Raji (cell line): Measurements from ENCODE around the gene RTKN2.

Experiments
- POLR2A ChIP-seq: IDR thresholded peaks from 2 replicates; pipeline ENCODE4 v1.6.1; 2011; ENCODE audit warnings: low read depth, low read length, control low read depth; ENCODE audit not compliant: insufficient read depth

The RTKN2 gene

DNA sequence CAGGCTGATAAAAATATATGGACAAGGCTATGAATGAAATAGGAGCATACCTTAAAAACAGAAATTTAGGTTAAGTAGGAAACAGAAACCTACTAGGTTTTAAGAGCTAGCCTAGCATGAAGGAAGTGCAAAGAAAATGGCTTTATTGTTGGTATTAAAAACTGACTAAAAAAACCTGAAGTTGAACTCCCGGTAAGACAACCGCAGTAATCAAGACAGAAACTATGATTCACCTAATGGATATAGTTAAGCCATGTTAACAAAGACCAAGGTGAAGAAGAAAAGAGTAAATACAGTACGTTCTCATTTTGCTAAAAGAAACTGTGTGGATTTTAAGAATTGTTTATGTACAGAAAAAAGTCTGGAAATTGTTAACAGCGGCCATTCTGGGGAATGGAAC lies 2.5 kb downstream of the RTKN2 start:
- no peak for TF ChIP-seq POLR2A

DNA sequence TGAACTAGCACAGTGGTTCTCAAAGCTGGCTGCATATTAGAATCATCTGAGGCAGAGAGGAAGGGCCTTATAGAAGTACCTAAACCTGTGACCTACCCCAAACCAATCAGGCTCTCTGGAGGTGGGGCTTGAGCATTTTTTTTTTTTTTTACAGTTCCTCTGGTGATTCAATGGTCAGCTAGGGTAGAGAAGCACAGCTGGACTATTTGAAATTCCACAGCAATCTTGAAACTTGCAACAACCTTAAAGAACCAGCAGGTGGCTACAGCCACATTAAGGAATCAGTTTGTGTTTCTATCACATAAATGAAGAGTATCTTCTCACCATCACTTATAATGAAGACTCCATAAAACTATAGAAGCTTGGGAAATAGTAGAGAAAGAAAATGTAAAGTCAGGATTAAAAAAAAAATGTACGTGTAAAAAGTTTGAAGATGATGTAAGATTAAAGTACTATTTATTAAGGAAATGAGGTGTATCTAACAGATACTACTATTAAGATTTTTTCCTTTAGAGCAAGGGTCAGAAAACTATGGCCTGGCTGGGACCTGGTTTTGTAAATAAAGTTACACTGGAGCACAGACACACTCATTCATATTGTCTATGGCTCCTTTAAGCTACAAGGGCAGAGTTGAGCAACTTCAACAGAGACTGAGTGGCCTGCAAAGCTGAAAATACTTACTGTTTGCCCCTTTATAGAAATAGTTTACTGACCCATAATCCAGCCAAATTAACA lies 3.8 kb downstream of the RTKN2 start:
- TF ChIP-seq POLR2A, result no peak

DNA sequence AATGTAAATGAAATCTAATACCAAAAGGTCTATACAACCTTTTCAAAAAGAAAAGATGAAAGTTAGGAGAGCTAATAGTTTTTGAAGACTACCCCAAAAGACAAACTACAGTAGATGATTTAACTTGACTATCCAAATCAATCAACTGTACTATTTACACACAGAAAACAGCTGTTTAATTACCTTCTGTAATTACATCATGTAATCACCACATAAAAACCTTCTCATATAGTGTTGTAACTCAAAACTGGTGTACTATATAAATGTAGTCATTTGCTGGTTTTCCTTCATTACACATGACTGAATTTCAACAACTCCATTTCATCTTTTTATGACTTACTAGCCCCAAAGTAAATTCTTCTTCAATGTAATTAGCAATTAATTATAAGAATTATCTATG lies 4.5 kb downstream of the RTKN2 start:
- TF ChIP-seq POLR2A, result no peak

DNA sequence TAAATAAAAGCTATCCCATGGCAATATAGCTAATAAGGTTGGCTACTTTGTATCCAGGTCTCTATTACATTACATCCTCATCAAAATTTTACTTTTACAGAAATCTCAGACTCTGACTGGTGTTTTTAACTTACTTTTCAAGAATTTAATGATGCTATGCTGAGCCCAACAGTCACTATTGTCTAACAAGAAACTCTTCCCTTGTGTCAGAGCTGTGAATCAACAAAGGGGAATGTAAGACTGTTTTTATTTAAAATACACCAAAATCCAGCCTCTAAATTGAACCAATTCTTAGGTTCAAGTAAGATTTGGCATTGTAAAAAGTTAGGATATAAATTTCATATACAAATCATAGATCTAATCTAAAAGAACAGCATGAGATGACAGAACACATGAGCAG lies 7.0 kb downstream of the RTKN2 start:
- TF ChIP-seq POLR2A, result no peak

DNA sequence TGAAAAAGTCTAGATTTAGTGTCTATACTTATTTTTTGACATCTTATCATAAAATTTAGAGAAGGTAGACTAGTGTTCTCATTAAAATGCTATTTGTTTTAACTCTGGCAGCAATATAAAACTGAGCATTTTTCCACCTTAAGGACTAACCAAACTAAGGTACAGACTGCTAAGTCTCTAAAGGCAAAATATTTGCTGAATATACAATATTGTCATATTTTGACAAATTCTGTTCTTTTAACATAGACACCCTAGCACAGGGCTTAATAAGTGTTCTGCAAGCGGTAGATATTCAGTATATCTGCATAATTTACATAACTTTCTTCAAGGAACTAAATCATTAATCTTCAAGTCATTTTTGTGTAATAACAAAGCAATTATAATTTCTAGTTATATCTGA lies 8.6 kb downstream of the RTKN2 start:
- no peak for TF ChIP-seq POLR2A

DNA sequence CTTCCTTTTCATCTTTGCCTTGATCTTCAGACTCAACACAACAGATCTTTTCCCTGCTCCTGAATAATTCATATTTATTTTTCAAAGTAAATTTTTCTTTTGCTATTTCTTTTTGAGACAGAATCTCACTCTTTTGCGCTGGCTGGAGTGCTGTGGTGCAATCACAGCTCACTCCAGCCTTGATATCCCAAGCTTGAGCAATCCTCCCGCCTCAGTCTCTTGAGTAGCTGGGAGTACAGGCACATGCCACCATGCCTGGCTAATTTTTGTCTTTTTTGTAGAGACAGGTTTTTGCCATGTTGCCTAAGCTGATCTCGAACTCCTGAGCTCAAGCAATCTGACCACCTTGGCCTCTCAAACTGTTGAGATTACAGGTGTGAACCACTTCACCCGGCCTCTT lies 9.2 kb downstream of the RTKN2 start:
- no peak for TF ChIP-seq POLR2A

DNA sequence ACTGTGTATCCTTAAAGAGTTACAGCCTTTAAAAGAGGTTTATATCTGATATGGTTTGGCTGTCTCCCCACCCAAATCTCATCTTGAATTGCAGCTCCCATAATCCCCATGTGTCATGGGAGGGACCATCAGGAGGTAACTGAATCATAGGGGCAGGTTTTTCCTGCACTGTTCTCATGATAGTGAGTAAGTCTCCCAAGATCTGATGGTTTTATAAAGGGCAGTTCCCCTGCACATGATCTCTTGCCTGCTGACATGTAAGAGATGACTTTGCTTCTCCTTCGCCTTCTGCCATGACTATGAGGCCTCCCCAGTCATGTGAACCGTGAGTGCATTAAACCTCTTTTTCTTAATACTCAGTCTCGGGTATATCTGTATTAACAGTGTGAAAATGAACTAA lies 9.7 kb downstream of the RTKN2 start:
- no peak for TF ChIP-seq POLR2A

DNA sequence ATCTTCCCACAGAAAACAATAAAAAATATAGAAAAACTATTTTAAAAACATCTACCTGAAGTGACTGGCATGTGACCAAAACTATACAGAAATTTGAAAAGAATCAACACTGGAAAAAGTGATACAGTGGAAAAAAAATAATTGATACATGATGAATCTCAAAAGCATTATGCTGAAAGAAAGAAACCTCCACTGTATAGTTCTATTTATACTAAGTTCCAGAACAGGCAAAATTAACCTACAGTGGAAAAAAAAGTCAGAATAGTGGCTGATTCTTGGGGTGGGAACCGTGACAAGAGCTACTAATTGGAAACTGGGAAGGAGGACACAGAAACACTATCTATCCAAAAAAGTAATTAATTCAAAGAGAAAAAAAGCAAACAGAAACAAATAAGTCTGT lies 14.9 kb downstream of the RTKN2 start:
- no peak for TF ChIP-seq POLR2A

DNA sequence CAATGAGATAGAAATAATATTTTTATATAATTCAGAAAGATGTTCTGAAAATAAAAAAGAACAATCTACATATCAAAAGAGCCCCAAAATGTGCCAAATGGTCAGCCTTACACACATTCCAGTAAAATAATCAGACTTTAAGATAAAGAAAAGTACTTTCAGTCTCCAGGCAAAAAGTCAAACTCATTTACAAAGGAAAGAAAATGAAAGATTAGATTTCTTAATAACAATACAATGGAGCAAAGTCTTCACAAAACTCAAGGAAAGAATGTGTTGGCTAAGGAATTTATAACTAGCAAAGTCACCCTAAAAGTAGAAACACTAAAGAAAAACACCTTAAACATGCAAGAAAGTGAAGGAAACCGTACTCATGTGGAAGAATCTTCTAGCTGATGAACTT lies 16.6 kb downstream of the RTKN2 start:
- TF ChIP-seq POLR2A, result no peak

DNA sequence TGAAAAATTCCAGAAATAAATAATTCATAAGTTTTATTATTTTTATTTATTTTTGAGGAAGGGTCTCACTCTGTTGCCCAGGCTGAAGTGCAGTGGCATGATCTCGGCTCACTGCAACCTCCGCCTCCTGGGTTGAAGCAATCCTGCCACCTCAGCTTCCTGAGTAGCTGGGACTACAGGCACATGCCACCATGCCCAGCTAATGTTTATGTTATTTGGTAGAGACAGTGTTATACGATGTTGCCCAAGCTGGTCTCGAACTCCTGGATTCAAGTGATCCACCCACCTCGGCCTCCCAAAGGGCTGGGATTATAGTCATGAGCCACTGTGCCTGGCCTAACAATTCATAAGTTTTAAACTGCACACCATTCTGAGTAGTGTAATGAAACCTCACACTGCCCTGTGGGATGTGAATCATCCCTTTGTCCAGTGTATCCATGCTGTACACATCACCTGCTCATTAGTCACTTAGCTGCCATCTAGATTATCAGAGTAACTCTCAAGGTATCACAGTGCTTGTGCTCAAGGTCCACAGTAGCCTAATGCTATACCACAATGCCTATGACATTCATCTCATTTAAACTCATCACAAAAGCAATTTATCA lies 17.9 kb downstream of the RTKN2 start:
- TF ChIP-seq POLR2A, result no peak

DNA sequence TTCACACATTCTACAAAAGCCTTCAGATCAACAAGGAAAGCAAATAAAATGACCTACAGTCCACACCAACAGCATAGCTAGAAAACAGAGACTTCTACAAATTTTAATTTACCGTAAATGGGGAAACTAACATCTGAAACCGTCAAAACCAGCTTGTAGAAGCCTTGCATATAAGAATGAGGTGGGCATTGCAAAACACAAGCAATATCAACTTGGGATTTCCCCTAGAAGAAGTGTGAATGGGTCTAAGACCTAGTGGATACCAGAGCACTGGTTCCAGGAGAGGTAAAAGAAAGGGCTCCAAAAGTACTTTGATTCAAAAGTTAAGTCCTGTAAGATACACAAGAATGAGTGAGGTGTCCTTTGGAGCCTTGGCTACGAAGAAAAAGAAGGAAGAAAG lies 18.7 kb downstream of the RTKN2 start:
- no peak for TF ChIP-seq POLR2A

DNA sequence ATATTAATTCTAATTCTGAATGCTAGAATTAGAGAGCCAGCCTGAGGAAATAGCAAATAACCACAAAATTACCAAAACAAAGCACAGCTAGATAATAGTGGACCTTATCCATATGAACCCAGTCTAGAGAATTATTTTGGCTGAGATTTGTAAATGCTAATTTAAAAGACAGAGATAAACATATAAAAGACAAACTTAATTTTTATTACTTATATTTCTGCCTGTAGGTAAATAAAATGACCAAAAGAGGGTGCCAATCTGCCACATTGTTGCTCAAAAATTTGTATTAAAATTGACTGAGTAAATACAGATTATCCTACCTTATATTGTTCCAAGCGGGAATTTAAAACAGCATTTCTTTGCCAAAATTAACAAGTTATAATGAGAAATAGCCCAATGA lies 20.2 kb downstream of the RTKN2 start:
- TF ChIP-seq POLR2A, result no peak

DNA sequence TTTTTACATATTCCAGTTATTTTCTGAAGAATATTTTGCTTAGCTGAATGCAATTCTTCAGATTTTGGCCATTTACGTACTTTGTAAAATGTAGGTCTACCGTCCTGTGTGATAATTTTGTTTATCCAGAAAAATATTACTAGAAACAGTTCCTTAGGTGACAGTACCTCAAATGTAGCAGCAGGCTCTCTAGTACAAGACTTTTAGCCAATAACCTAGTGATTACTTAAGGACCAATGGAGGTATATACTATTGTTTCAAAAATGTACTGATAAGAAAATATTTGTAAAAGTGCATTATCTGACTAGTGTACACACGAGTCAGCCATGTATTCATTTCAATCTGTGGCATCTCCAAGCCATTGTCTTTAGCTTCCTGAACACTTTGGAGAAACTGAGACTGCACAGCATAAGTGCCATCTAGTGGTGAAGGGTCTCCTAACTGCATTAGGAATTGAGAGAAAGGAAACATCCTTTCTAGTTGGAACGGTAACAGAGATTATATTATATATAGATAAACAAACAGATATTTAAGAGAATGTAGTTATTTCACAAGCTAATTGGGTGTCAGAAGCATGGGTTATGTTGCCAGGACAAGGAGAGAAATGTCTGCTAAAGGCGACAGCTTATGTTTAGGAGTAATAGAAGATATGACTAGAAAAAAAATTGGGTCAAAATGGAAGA lies 23.7 kb downstream of the RTKN2 start:
- TF ChIP-seq POLR2A, result no peak

DNA sequence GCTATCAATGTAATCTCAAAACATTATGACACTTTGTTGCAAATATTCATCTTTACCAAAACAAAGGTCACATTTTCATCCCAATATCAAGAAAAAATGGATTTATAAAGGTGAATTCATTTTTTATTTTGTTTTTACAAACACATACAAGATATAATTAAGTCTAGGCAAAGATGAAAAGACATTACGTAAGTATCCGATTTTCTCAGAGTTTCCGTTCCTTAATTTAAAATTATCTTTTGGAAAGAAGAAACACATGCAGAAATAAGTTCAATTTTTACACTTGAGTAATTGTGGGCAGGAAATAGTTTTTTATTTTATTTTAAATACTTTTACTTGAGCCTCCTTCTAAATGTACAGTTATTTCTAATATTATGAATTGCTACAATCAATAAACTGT lies 24.6 kb downstream of the RTKN2 start:
- no peak for TF ChIP-seq POLR2A

DNA sequence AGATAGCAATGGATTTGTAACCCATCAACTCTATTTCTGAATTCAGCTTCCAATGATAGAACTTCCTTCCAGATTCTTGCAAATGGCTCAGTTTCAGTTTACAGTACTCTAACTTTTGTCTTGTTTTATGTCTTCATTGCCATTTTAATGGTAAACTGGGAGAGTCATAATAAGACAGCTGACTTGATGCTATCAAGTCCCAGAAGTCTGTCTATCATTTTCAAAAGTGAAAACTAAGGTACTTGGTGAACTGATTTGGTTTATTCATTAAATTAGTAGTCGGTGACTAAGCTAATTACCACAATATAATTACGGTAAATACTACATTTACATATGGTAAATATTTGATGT lies 25.0 kb downstream of the RTKN2 start:
- no peak for TF ChIP-seq POLR2A

DNA sequence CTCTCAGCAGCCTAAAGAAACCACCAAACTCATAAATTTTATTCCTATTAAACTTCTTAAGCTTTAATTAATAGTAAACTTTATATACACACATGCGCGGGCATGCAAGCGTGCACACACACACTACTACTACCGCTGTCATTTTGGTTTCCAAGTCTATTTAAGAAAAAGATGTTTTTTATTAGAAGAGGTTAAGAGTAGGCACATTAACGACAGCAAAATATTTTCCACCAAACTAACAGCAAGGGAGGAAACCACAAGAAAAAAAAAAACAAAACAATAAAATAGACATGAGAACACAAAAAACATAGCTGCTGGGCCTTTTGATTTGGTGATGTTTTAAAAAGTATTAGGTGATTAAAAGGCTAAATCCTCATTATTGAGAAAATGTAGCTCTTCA lies 28.6 kb downstream of the RTKN2 start:
- no peak for TF ChIP-seq POLR2A
